Ishikawa (cell line): ENCODE measurements around the gene ZNF782.
A peak's percentile ranks its signal among the peaks of the same experiment; 100 is the strongest.

ENCODE experiments used
- CEBPB ChIP-seq: IDR thresholded peaks from 2 replicates; pipeline ENCODE4 v1.6.1; 2012
- EP300 ChIP-seq: IDR thresholded peaks from 2 replicates; pipeline ENCODE4 v1.6.1; 2012; ENCODE audit warnings: borderline replicate concordance
- YY1 ChIP-seq: IDR thresholded peaks from 2 replicates; pipeline ENCODE4 v1.6.1; 2012; ENCODE audit warnings: low read depth
- ZBTB7A ChIP-seq: IDR thresholded peaks from 2 replicates; pipeline ENCODE4 v1.6.1; 2012; ENCODE audit warnings: low read depth
- TF ChIP-seq, protein P1 (sequence below): IDR thresholded peaks from 2 replicates; pipeline ENCODE4 v1.6.1; 2012

DNA sequence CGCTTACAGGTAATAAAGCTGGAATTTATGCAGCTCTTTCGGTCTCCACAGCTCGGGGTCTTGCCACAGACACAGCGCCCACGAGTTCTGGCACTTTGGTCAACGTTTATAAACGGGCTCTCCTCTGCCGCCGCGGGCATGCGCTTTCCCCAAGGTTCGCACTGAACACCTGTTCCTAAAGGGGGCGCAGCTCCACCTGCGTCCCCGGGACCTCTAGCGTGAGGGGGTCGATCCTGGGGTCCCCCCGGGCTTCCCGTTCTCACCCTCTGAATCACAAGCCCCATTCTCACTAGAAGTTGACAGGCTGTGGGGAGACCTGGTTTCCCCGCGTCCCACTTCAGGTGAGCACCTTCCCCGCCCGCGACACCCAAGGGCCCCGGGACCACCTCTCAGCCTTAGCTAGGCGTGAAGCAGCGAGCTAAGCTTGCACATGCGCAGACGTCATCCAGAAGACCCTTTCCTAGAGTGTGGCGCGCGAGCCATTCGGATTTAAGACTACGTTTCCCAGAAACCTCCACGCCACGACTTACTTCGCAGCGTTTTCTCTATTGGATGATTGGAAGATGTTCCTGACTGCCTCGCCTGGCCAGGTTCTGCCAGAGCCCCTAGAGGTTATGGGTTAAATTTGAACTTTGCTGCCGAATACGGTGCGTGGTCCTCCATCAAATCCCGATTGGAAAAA, 21.3 kb upstream of the ZNF782 start:
- TF ChIP-seq YY1 = peak; percentile 23; the same call in 1 of the 2 replicates
- TF ChIP-seq ZBTB7A = peak; percentile 99
- TF ChIP-seq, protein P1, sequence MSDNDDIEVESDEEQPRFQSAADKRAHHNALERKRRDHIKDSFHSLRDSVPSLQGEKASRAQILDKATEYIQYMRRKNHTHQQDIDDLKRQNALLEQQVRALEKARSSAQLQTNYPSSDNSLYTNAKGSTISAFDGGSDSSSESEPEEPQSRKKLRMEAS = peak; percentile 30
- TF ChIP-seq CEBPB = no peak
- no peak for TF ChIP-seq EP300
